ENCODE data around the gene COL4A4. TPM values are rescaled to one million over a fixed set of nuclear protein-coding genes. Genes with fewer than 3 reads are reported as not detected.

COL4A4 gene
- total RNA-seq, 1 donor from 2014 or later = 0.05 TPM

DNA sequence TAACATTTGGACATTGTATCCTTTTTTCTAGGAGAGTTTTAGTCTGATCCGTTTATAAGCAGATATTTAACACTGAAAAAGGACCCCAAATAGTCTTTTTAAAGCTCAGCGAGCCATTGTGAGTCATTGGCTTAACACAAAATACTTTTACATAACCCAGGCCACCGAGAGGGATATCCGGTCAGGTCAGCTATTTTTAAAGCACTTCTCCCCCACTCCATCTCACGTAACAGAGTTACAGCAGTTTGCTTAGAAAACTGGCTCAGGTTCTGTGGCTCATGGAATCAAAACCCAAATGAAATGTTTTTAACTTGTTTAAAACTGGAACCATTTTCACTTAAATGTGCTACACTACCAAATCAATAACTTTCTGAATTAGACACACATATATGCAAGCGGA is 24.3 kb upstream of the COL4A4 start:
- no peak overlapping the region for H3K27ac Mint-ChIP-seq (ENCODE audit: unreplicated experiment)
- TF ChIP-seq, protein P1, sequence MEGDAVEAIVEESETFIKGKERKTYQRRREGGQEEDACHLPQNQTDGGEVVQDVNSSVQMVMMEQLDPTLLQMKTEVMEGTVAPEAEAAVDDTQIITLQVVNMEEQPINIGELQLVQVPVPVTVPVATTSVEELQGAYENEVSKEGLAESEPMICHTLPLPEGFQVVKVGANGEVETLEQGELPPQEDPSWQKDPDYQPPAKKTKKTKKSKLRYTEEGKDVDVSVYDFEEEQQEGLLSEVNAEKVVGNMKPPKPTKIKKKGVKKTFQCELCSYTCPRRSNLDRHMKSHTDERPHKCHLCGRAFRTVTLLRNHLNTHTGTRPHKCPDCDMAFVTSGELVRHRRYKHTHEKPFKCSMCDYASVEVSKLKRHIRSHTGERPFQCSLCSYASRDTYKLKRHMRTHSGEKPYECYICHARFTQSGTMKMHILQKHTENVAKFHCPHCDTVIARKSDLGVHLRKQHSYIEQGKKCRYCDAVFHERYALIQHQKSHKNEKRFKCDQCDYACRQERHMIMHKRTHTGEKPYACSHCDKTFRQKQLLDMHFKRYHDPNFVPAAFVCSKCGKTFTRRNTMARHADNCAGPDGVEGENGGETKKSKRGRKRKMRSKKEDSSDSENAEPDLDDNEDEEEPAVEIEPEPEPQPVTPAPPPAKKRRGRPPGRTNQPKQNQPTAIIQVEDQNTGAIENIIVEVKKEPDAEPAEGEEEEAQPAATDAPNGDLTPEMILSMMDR (IDR thresholded peaks at IDR 0.05; ENCODE audit: partially characterized antibody, unreplicated experiment) = no peak
- DNase-seq = no peak
- peaks cover 3% of the 10 kb centered on the region for H3K27me3 Mint-ChIP-seq (ENCODE audit: unreplicated experiment)
- H3K4me3 Mint-ChIP-seq (ENCODE audit: unreplicated experiment) = no peak overlapping the region
- H3K4me1 Mint-ChIP-seq (ENCODE audit: low read depth, unreplicated experiment) = peaks cover 7% of the 10 kb centered on the region
- H3K36me3 Mint-ChIP-seq (ENCODE audit: unreplicated experiment) = no peaks in the 10 kb centered on the region
- no peaks in the 10 kb centered on the region for H3K9me3 Mint-ChIP-seq (ENCODE audit: unreplicated experiment)

DNA sequence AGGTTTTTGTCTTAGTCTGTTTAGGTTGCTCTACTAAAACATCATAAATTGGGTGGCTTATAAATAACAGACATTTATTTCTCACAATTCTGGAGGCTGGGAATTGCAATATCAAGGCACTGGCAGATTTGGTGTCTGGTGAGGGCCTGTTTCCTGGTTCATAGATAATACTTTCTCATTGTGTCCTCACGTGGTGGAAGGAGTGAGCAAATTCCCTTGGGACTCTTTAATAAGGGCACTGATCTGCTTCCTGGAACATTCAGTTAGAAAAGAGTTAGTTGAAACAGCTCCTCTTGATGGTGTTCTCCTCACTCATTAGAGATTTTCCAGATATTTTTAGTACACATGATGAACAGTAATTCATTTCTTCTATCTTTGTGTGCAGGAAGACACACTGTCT is 22.7 kb upstream of the COL4A4 start:
- Mint-ChIP-seq H3K4me3 (ENCODE audit: unreplicated experiment) (no peak overlapping the region), H3K4me1 (ENCODE audit: low read depth, unreplicated experiment) (peaks cover 9% of the 10 kb centered on the region), H3K27me3 (ENCODE audit: unreplicated experiment) (peaks cover 3% of the 10 kb centered on the region), H3K27ac (ENCODE audit: unreplicated experiment) (no peak overlapping the region), H3K36me3 (ENCODE audit: unreplicated experiment) (no peaks in the 10 kb centered on the region), H3K9me3 (ENCODE audit: unreplicated experiment) (no peaks in the 10 kb centered on the region)
- DNase-seq = no peak
- TF ChIP-seq, protein P1 (IDR thresholded peaks at IDR 0.05; ENCODE audit: partially characterized antibody, unreplicated experiment) = no peak

DNA sequence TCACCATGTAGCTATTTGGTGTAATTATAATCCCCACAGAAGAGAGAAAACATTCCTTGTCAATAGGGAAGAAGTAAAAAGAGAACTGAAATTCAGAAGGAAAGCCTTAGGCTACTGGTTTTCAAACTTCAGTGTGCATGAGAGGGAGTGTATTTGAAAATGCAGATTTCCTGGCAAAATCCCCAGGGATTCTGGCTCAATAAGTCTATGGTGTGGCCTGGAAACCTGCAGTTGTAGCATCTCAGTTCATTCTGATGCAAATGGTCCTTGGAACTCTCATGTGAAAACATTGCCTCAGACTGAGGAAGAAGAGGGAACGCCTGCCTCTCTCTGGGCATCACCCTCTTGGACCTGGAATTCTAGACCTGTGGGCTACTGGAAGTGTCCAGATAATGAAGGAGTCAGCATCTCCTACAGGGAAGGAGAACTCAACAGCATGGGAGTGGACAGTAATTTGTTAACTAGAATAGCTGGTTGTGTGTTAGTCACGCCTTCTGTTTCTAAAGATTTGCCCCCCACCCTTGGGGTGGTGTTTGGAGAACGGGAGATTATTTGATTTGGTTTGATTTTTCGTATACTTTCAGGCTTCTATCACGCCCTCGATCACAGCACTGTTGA is 21.7 kb upstream of the COL4A4 start:
- TF ChIP-seq, protein P1 (IDR thresholded peaks at IDR 0.05; ENCODE audit: partially characterized antibody, unreplicated experiment) = no peak
- Mint-ChIP-seq H3K4me1 (ENCODE audit: low read depth, unreplicated experiment) (peaks cover 9% of the 10 kb centered on the region), H3K27ac (ENCODE audit: unreplicated experiment) (no peak overlapping the region), H3K36me3 (ENCODE audit: unreplicated experiment) (no peaks in the 10 kb centered on the region), H3K27me3 (ENCODE audit: unreplicated experiment) (peaks cover 3% of the 10 kb centered on the region), H3K9me3 (ENCODE audit: unreplicated experiment) (no peaks in the 10 kb centered on the region), H3K4me3 (ENCODE audit: unreplicated experiment) (no peak overlapping the region)
- DNase-seq = no peak

DNA sequence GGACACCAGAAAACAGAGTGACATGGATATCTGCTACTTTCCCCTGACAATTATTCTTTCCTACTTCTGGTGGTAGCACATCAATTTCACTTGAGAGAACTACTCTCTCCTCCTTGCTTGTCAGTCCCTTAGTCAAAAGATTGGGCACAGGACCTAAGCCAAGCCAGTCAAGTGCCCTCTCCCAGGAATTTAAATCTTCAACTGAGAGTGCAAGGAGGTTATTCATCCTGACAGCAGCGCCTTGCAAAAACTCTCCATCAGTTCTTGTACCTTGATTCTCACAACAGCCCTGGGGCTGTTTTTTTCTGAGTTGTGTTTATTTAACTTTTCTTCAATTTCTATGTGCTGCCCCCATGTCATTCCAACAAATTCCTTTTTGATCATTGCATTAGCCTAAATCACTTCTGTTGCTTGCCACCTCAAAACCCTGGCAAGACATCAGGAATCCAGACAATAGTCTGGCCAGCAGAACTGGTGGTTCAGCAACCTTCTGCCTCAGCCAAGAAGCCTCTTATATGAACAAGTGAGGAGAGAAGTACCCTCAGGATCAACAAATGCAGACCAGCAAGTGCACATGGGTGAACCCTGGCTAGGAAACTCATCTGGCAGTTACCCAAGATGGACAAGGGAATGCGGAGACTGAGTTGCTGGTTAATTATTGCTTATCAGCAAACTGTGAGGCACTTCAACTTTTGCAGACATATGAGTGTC is 19.8 kb upstream of the COL4A4 start:
- H3K4me1 Mint-ChIP-seq (ENCODE audit: low read depth, unreplicated experiment) = peaks cover 9% of the 10 kb centered on the region
- H3K9me3 Mint-ChIP-seq (ENCODE audit: unreplicated experiment) = no peaks in the 10 kb centered on the region
- DNase-seq = no peak
- H3K4me3 Mint-ChIP-seq (ENCODE audit: unreplicated experiment) = no peak overlapping the region
- H3K27ac Mint-ChIP-seq (ENCODE audit: unreplicated experiment) = no peak overlapping the region
- TF ChIP-seq, protein P1 (IDR thresholded peaks at IDR 0.05; ENCODE audit: partially characterized antibody, unreplicated experiment) = no peak
- H3K36me3 Mint-ChIP-seq (ENCODE audit: unreplicated experiment) = no peaks in the 10 kb centered on the region
- peaks cover 3% of the 10 kb centered on the region for H3K27me3 Mint-ChIP-seq (ENCODE audit: unreplicated experiment)

DNA sequence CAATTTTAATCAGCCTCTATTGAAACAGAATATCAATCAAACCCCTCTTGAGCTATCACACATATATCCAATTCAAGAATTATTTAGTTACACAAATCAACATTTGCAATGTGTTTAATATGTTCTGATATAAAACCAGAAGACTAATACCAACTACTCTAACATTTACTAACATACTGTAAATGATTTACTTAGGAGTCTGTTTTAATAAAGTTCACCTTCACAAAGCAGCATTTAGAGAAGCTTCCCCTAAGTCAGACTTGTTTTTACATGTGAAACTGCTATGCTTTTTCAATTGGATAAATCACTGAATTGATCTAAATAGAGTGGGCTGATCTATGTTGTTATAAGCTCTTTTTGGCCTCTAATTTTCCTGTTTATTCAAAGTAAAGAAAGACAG is 18.8 kb upstream of the COL4A4 start:
- TF ChIP-seq, protein P1 (IDR thresholded peaks at IDR 0.05; ENCODE audit: partially characterized antibody, unreplicated experiment) = no peak
- Mint-ChIP-seq H3K36me3 (ENCODE audit: unreplicated experiment) (no peaks in the 10 kb centered on the region), H3K4me1 (ENCODE audit: low read depth, unreplicated experiment) (peaks cover 9% of the 10 kb centered on the region), H3K27me3 (ENCODE audit: unreplicated experiment) (peaks cover 3% of the 10 kb centered on the region), H3K27ac (ENCODE audit: unreplicated experiment) (no peak overlapping the region), H3K9me3 (ENCODE audit: unreplicated experiment) (no peaks in the 10 kb centered on the region), H3K4me3 (ENCODE audit: unreplicated experiment) (no peak overlapping the region)
- no peak for DNase-seq

Measured in glutamatergic neuron (in vitro differentiated cells).